A549 treated with CpdA at 1 μM for 4 hours (cell line): ENCODE data around the gene USO1. TPM values are rescaled to one million over a fixed set of nuclear protein-coding genes. Genes with fewer than 3 reads are reported as not detected.

Experiments used
- total RNA-seq: library from RNA; stranded (reverse); fragments of 200-300 nt; extraction: Qiagen RNA extraction; gene quantifications from 5 replicates; pipeline ENCODE4 v1.2.3, GENCODE V29; 2022; ENCODE audit warnings: low read depth

Gene USO1, protein sequence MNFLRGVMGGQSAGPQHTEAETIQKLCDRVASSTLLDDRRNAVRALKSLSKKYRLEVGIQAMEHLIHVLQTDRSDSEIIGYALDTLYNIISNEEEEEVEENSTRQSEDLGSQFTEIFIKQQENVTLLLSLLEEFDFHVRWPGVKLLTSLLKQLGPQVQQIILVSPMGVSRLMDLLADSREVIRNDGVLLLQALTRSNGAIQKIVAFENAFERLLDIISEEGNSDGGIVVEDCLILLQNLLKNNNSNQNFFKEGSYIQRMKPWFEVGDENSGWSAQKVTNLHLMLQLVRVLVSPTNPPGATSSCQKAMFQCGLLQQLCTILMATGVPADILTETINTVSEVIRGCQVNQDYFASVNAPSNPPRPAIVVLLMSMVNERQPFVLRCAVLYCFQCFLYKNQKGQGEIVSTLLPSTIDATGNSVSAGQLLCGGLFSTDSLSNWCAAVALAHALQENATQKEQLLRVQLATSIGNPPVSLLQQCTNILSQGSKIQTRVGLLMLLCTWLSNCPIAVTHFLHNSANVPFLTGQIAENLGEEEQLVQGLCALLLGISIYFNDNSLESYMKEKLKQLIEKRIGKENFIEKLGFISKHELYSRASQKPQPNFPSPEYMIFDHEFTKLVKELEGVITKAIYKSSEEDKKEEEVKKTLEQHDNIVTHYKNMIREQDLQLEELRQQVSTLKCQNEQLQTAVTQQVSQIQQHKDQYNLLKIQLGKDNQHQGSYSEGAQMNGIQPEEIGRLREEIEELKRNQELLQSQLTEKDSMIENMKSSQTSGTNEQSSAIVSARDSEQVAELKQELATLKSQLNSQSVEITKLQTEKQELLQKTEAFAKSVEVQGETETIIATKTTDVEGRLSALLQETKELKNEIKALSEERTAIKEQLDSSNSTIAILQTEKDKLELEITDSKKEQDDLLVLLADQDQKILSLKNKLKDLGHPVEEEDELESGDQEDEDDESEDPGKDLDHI
- total RNA-seq, result 22.9 to 28.9 TPM (median 26.3 TPM) in 5 replicates

GRCh38 chr4:75724066-75724866, at the start of gene USO1:
TSS of gene USO1 (plus strand) at chr4:75724577. CDS start at chr4:75724820, 243 bp downstream.

Other genes starting within 250 kb of the USO1 start
- 13.4 to 17.5 TPM (median 14.1 TPM) in 5 replicates for gene RCHY1, start 210.2 kb upstream of the USO1 start, total RNA-seq
- 4.5 to 6.3 TPM (median 5.7 TPM) in 5 replicates for gene THAP6, start 210.1 kb upstream of the USO1 start, total RNA-seq
- gene ODAPH, start 168.5 kb upstream of the USO1 start, total RNA-seq, result 0.15 TPM in 1 of 5 replicates, not detected in the others
- 0.28 to 0.99 TPM (median 0.73 TPM) in 5 replicates for gene CDKL2, start 94.0 kb upstream of the USO1 start, total RNA-seq
- 71.8 to 112 TPM (median 81.0 TPM) in 5 replicates for gene G3BP2, start 51.2 kb upstream of the USO1 start, total RNA-seq
- not detected in 5 replicates for gene PPEF2, start 177.9 kb downstream of the USO1 start, total RNA-seq
- 22.6 to 26.2 TPM (median 23.9 TPM) in 5 replicates for gene NAAA, start 216.4 kb downstream of the USO1 start, total RNA-seq